Thoracic aorta (tissue), 2 donors: Measurements from ENCODE around the gene HS3ST3A1. TPM values are rescaled to one million over a fixed set of nuclear protein-coding genes. Genes with fewer than 3 reads are reported as not detected.
"Not testable (repeated sequence)": the region's sequence is repeated elsewhere in the genome, so short reads cannot be mapped to it uniquely, and the experiment has no call there.

ENCODE experiments used
- ATAC-seq: fragments of 150-250 bp; one replicate; pipeline ENCODE4 v1.8.0; 2017; ENCODE audit warnings: low read depth; ENCODE audit not compliant: insufficient number of reproducible peaks, low FRiP score
- DNase-seq: peaks from one replicate; pipeline ENCODE4 v3.0.0-alpha.2; 2020; ENCODE audit warnings: low spot score
- H3K27ac ChIP-seq, 2 donors: fragments of 200-600 bp; sonication (generic); 1 replicate in 1 of 2; 2 replicates in 1 of 2; pipeline ENCODE4 v1.5.1; 2016; ENCODE audit warnings: mild to moderate bottlenecking in 2 of 2, moderate library complexity in 2 of 2
- H3K27me3 ChIP-seq: fragments of 200-600 bp; sonication (generic); replicated peaks from 2 replicates; pipeline ENCODE4 v1.6.0; 2016; ENCODE audit warnings: mild to moderate bottlenecking; ENCODE audit not compliant: insufficient read depth
- H3K36me3 ChIP-seq: fragments of 200-600 bp; sonication (generic); one replicate; pipeline ENCODE4 v1.5.1; 2016
- H3K4me1 ChIP-seq, 2 donors: fragments of 200-600 bp; sonication (generic); 1 replicate in 1 of 2; 2 replicates in 1 of 2; pipeline versions ENCODE4 v1.5.1 to v1.6.0; 2016; ENCODE audit warnings: low read depth in 2 of 2, mild to moderate bottlenecking in 1 of 2; ENCODE audit not compliant: control insufficient read depth in 1 of 2
- H3K4me3 ChIP-seq: fragments of 200-600 bp; sonication (generic); 2 replicates; pipeline ENCODE4 v1.5.1; 2016; ENCODE audit warnings: mild to moderate bottlenecking
- H3K9me3 ChIP-seq: fragments of 200-600 bp; sonication (generic); 2 replicates; pipeline ENCODE4 v1.5.1; 2016
- CTCF ChIP-seq: fragments of 200-600 bp; sonication (generic); IDR thresholded peaks from one replicate; pipeline ENCODE4 v1.5.1; 2019; ENCODE audit warnings: antibody characterized with exemption
- total RNA-seq, 2 donors: library from RNA; depleted of rRNA; stranded (reverse); fragments of >200 nt; gene quantifications; one replicate each; pipeline versions ENCODE4 v1.1.0 to v1.2.3, GENCODE V29; 2016

The HS3ST3A1 gene
- total RNA-seq, 2 donors from 2014 or later = 1.5 to 5.4 TPM

DNA sequence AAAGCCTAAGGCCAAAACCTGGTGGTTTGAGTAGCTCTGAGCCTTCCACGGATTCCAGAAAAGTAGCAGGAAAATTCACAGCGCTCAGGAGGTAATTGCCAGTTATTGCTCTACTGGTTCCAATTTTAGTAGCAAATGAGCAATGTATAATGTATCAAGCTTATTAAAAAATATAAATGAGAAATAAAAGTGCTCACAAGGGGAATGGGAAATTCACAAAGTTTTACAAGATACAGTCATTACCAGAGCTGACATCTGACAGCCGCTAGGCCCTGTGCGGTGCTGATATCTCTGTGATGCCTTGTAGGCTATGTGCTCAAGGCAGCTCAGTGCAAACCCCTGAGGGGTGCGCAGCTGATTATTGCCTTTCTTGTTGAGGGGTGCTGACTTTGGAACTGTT is 47.5 kb downstream of the HS3ST3A1 start:
- ATAC-seq (no peak), DNase-seq (no peak)
- Histone ChIP-seq H3K9me3 (no peaks in the 10 kb centered on the region), H3K4me1 (no peaks in the 10 kb centered on the region), H3K4me3 (no peak overlapping the region), H3K36me3 (no peaks in the 10 kb centered on the region), H3K27me3 (no peaks in the 10 kb centered on the region), H3K27ac (no peak overlapping the region)
- TF ChIP-seq CTCF = no peak

DNA sequence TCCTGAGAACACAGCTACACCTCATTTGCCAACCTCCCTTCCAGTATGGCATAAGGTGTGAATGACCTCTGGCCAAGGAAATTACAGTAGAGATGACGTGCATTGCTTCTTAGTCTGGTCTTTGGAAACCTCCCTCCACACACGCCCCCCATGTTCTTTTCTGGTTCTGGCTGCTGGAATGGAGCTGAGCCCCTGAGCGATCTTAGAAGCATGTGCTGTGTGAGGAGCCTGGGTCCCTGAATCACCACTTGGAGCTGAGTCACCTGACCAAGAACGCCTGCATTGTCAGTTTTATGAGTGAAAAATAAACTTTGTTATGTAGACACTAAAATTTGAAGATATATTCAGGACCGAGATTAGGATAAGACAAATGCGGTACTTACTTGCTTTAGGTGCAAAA is 51.4 kb downstream of the HS3ST3A1 start:
- Histone ChIP-seq H3K4me1 (no peaks in the 10 kb centered on the region), H3K27me3 (no peaks in the 10 kb centered on the region), H3K27ac (no peak overlapping the region), H3K4me3 (no peak overlapping the region), H3K9me3 (no peaks in the 10 kb centered on the region), H3K36me3 (no peaks in the 10 kb centered on the region)
- ATAC-seq (no peak), DNase-seq (no peak)
- no peak for TF ChIP-seq CTCF

DNA sequence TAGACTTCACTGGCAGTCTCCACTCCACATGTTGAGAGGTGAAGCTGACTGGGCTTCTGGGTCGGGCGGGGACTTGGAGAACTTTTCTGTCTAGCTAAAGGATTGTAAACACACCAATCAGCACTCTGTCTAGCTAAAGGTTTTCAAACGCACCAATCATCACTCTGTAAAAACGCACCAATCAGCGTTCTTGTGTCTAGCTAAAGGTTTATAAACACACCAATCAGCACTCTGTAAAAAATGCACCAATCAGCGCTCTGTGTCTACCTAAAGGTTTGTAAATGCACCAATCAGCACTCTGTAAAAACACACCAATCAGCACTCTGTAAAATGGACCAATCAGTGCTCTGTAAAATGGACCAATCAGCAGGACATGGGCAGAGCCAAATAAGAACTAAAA is 53.2 kb downstream of the HS3ST3A1 start:
- not testable (repeated sequence) for H3K4me3 ChIP-seq, H3K36me3 ChIP-seq, H3K27ac ChIP-seq, H3K9me3 ChIP-seq, DNase-seq, H3K4me1 ChIP-seq, ATAC-seq, H3K27me3 ChIP-seq

DNA sequence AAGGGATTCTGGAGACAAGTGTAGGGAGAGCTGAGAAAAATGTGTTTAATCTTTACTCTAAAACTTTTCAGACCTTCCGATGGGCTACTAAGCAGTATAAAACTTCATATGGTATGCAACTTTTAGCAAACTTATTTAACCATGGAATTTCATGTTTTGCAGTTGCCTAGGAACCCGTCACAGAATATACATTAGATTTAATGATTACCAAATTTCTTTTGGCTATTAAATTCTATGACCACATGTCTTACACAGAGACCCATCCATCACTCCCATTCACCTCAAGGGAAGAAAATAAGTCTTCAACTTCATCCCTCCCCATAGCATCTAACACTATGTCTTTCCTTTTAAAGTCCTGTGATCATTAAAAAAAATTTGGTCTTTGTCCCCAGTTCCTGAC is 54.9 kb downstream of the HS3ST3A1 start:
- ATAC-seq (no peak), DNase-seq (no peak)
- H3K27ac ChIP-seq = no peak overlapping the region
- no peaks in the 10 kb centered on the region for H3K9me3 ChIP-seq
- H3K36me3 ChIP-seq = no peaks in the 10 kb centered on the region
- no peak for TF ChIP-seq CTCF
- no peaks in the 10 kb centered on the region for H3K4me1 ChIP-seq
- no peaks in the 10 kb centered on the region for H3K27me3 ChIP-seq
- H3K4me3 ChIP-seq = no peak overlapping the region

DNA sequence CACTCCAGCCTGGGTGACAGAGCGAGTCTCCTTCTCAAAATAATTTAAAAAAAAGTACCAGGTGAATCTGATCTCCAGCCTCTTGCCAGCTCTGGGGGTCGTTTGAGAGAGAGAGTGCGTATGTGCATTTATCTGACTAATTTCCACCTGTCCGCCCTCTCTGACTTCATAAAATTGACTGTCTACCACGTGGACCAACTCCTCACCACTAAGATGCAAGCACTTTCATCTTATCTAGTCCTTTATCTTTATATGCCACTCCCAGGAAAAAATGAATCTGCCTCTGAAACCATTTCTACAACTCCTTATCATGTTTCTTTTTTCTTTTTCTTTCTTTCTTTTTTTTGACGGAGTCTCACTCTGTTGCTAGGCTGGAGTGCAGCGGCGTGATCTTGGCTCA is 55.8 kb downstream of the HS3ST3A1 start:
- DNase-seq (no peak), ATAC-seq (no peak)
- no peak overlapping the region for H3K27ac ChIP-seq
- no peaks in the 10 kb centered on the region for H3K4me1 ChIP-seq
- H3K9me3 ChIP-seq = no peaks in the 10 kb centered on the region
- TF ChIP-seq CTCF = no peak
- no peaks in the 10 kb centered on the region for H3K36me3 ChIP-seq
- H3K27me3 ChIP-seq = no peaks in the 10 kb centered on the region
- no peak overlapping the region for H3K4me3 ChIP-seq

- Histone ChIP-seq H3K9me3 (no peaks in the 10 kb centered on the region), H3K4me1 (no peaks in the 10 kb centered on the region), H3K4me3 (no peak overlapping the region), H3K27ac (no peak overlapping the region), H3K27me3 (no peaks in the 10 kb centered on the region), H3K36me3 (no peaks in the 10 kb centered on the region)
- ATAC-seq (no peak), DNase-seq (no peak)
- TF ChIP-seq CTCF = no peak
Observed at GRCh38 chr17:13544765-13545164, 57.0 kb downstream of the HS3ST3A1 start.
